Measurements from ENCODE around the gene TUT1.
"Not testable (repeated sequence)": the region's sequence is repeated elsewhere in the genome, so short reads cannot be mapped to it uniquely, and the experiment has no call there.

The TUT1 gene

GRCh38 chr11:62561677-62562230 lies 29.6 kb downstream of the TUT1 start:
- not testable (repeated sequence) for H4K8ac ChIP-seq (ENCODE audit: low read depth, low read length); H2BK120ac ChIP-seq (ENCODE audit: low read depth, low read length); H3K4me2 ChIP-seq (ENCODE audit: insufficient read depth, low read length, poor library complexity, severe bottlenecking); H3K79me1 ChIP-seq (ENCODE audit: low read depth, low read length); H3K27ac ChIP-seq (replicated peaks; ENCODE audit: low read length); H4K91ac ChIP-seq (ENCODE audit: low read depth, low read length, poor library complexity); H3K14ac ChIP-seq (ENCODE audit: low read length); H3K4ac ChIP-seq (ENCODE audit: low read length); H2BK15ac ChIP-seq (ENCODE audit: low read length); H2BK5ac ChIP-seq (ENCODE audit: low read length); H3K4me3 ChIP-seq (ENCODE audit: low read length in 2 of 2); H3K9me3 ChIP-seq (replicated peaks in 1 of 2; ENCODE audit: control insufficient read depth in 2 of 2, insufficient read depth in 1 of 2, low read depth in 1 of 2, low read length in 2 of 2); H2AFZ ChIP-seq (ENCODE audit: low read length); H2BK12ac ChIP-seq (ENCODE audit: low read length); H2AK5ac ChIP-seq (ENCODE audit: low read depth, low read length); H3K23ac ChIP-seq (ENCODE audit: low read depth, low read length, poor library complexity); H3K4me1 ChIP-seq (ENCODE audit: control insufficient read depth in 2 of 2, insufficient read depth in 1 of 2, low read depth in 1 of 2, low read length in 2 of 2); H3K18ac ChIP-seq (ENCODE audit: low read length); H3K9ac ChIP-seq (ENCODE audit: low read depth, low read length, poor library complexity); DNase-seq (ENCODE audit: low spot score); H3K27me3 ChIP-seq (ENCODE audit: control insufficient read depth in 3 of 3, insufficient read depth in 3 of 3, low read depth in 1 of 3, low read length in 3 of 3)
- H3K36me3 ChIP-seq (replicated peaks in 1 of 2; ENCODE audit: control insufficient read depth in 2 of 2, insufficient read depth in 2 of 2, low read length in 2 of 2) = peaks cover 45 to 97% of the 10 kb centered on the region in 2 donors
- WGBS, 2 donors (ENCODE audit: extremely low coverage in 2 of 2, insufficient read length in 2 of 2, insufficient replicate concordance in 1 of 2) = no CpG with 5 or more reads among the region's 3 CpGs

GRCh38 chr11:62560566-62561103 lies 30.7 kb downstream of the TUT1 start:
- Histone ChIP-seq H3K27ac (replicated peaks; ENCODE audit: low read length) (peak overlapping the region; percentile 54), H3K4me2 (ENCODE audit: insufficient read depth, low read length, poor library complexity, severe bottlenecking) (no peak overlapping the region), H4K8ac (ENCODE audit: low read depth, low read length) (no peak overlapping the region), H2AFZ (ENCODE audit: low read length) (no peak overlapping the region), H3K9ac (ENCODE audit: low read depth, low read length, poor library complexity) (no peak overlapping the region), H3K36me3 (replicated peaks in 1 of 2; ENCODE audit: control insufficient read depth in 2 of 2, insufficient read depth in 2 of 2, low read length in 2 of 2) (peaks cover 39 to 93% of the 10 kb centered on the region in 2 donors), H3K14ac (ENCODE audit: low read length) (no peak overlapping the region), H3K18ac (ENCODE audit: low read length) (no peak overlapping the region), H3K23ac (ENCODE audit: low read depth, low read length, poor library complexity) (no peak overlapping the region), H2BK120ac (ENCODE audit: low read depth, low read length) (no peak overlapping the region), H3K4me1 (ENCODE audit: control insufficient read depth in 2 of 2, insufficient read depth in 1 of 2, low read depth in 1 of 2, low read length in 2 of 2) (peaks cover 16% of the 10 kb centered on the region in 2 donors), H3K4me3 (ENCODE audit: low read length in 2 of 2) (no peak overlapping the region), H2BK15ac (ENCODE audit: low read length) (no peak overlapping the region), H2AK5ac (ENCODE audit: low read depth, low read length) (no peak overlapping the region), H3K9me3 (replicated peaks in 1 of 2; ENCODE audit: control insufficient read depth in 2 of 2, insufficient read depth in 1 of 2, low read depth in 1 of 2, low read length in 2 of 2) (no peaks in the 10 kb centered on the region), H3K27me3 (ENCODE audit: control insufficient read depth in 3 of 3, insufficient read depth in 3 of 3, low read depth in 1 of 3, low read length in 3 of 3) (no peaks in the 10 kb centered on the region), H3K79me1 (ENCODE audit: low read depth, low read length) (no peaks in the 10 kb centered on the region), H4K91ac (ENCODE audit: low read depth, low read length, poor library complexity) (no peak overlapping the region), H2BK12ac (ENCODE audit: low read length) (no peak overlapping the region), H2BK5ac (ENCODE audit: low read length) (no peak overlapping the region), H3K4ac (ENCODE audit: low read length) (no peak overlapping the region)
- no CpG with 5 or more reads among the region's 2 CpGs for WGBS, 2 donors (ENCODE audit: extremely low coverage in 2 of 2, insufficient read length in 2 of 2, insufficient replicate concordance in 1 of 2)
- DNase-seq (ENCODE audit: low spot score) = peak; percentile 82

GRCh38 chr11:62559626-62560025 lies 31.7 kb downstream of the TUT1 start:
- not testable (repeated sequence) for H3K14ac ChIP-seq (ENCODE audit: low read length); H3K23ac ChIP-seq (ENCODE audit: low read depth, low read length, poor library complexity); H3K79me1 ChIP-seq (ENCODE audit: low read depth, low read length); H2AFZ ChIP-seq (ENCODE audit: low read length); H2BK5ac ChIP-seq (ENCODE audit: low read length); H3K9me3 ChIP-seq (replicated peaks in 1 of 2; ENCODE audit: control insufficient read depth in 2 of 2, insufficient read depth in 1 of 2, low read depth in 1 of 2, low read length in 2 of 2); H4K91ac ChIP-seq (ENCODE audit: low read depth, low read length, poor library complexity); H3K27me3 ChIP-seq (ENCODE audit: control insufficient read depth in 3 of 3, insufficient read depth in 3 of 3, low read depth in 1 of 3, low read length in 3 of 3); H2BK15ac ChIP-seq (ENCODE audit: low read length); H2AK5ac ChIP-seq (ENCODE audit: low read depth, low read length); H3K4me2 ChIP-seq (ENCODE audit: insufficient read depth, low read length, poor library complexity, severe bottlenecking); H3K4me3 ChIP-seq (ENCODE audit: low read length in 2 of 2); H3K9ac ChIP-seq (ENCODE audit: low read depth, low read length, poor library complexity); H2BK120ac ChIP-seq (ENCODE audit: low read depth, low read length); H2BK12ac ChIP-seq (ENCODE audit: low read length); DNase-seq (ENCODE audit: low spot score); H3K4ac ChIP-seq (ENCODE audit: low read length); H4K8ac ChIP-seq (ENCODE audit: low read depth, low read length); H3K18ac ChIP-seq (ENCODE audit: low read length)
- WGBS, 2 donors (ENCODE audit: extremely low coverage in 2 of 2, insufficient read length in 2 of 2, insufficient replicate concordance in 1 of 2) = no CpG with 5 or more reads among the region's 5 CpGs
- H3K27ac ChIP-seq (replicated peaks; ENCODE audit: low read length) = peak overlapping the region; percentile 20
- peaks cover 31 to 83% of the 10 kb centered on the region in 2 donors for H3K36me3 ChIP-seq (replicated peaks in 1 of 2; ENCODE audit: control insufficient read depth in 2 of 2, insufficient read depth in 2 of 2, low read length in 2 of 2)
- H3K4me1 ChIP-seq (ENCODE audit: control insufficient read depth in 2 of 2, insufficient read depth in 1 of 2, low read depth in 1 of 2, low read length in 2 of 2) = peaks cover 18 to 22% of the 10 kb centered on the region in 2 donors

GRCh38 chr11:62559204-62559603 lies 32.1 kb downstream of the TUT1 start:
- Histone ChIP-seq H2BK120ac (ENCODE audit: low read depth, low read length) (no peak overlapping the region), H3K4ac (ENCODE audit: low read length) (no peak overlapping the region), H2AFZ (ENCODE audit: low read length) (no peak overlapping the region), H3K23ac (ENCODE audit: low read depth, low read length, poor library complexity) (no peak overlapping the region), H2BK5ac (ENCODE audit: low read length) (no peak overlapping the region), H3K18ac (ENCODE audit: low read length) (no peak overlapping the region), H3K4me2 (ENCODE audit: insufficient read depth, low read length, poor library complexity, severe bottlenecking) (no peak overlapping the region), H4K8ac (ENCODE audit: low read depth, low read length) (no peak overlapping the region), H2AK5ac (ENCODE audit: low read depth, low read length) (no peak overlapping the region), H3K27me3 (ENCODE audit: control insufficient read depth in 3 of 3, insufficient read depth in 3 of 3, low read depth in 1 of 3, low read length in 3 of 3) (no peaks in the 10 kb centered on the region), H3K79me1 (ENCODE audit: low read depth, low read length) (no peaks in the 10 kb centered on the region), H4K91ac (ENCODE audit: low read depth, low read length, poor library complexity) (no peak overlapping the region), H2BK12ac (ENCODE audit: low read length) (no peak overlapping the region), H3K14ac (ENCODE audit: low read length) (no peak overlapping the region), H3K4me1 (ENCODE audit: control insufficient read depth in 2 of 2, insufficient read depth in 1 of 2, low read depth in 1 of 2, low read length in 2 of 2) (peaks cover 22 to 26% of the 10 kb centered on the region in 2 donors), H3K9ac (ENCODE audit: low read depth, low read length, poor library complexity) (no peak overlapping the region), H3K4me3 (ENCODE audit: low read length in 2 of 2) (no peak overlapping the region), H2BK15ac (ENCODE audit: low read length) (no peak overlapping the region), H3K9me3 (replicated peaks in 1 of 2; ENCODE audit: control insufficient read depth in 2 of 2, insufficient read depth in 1 of 2, low read depth in 1 of 2, low read length in 2 of 2) (no peaks in the 10 kb centered on the region), H3K36me3 (replicated peaks in 1 of 2; ENCODE audit: control insufficient read depth in 2 of 2, insufficient read depth in 2 of 2, low read length in 2 of 2) (peaks cover 31 to 80% of the 10 kb centered on the region in 2 donors), H3K27ac (replicated peaks; ENCODE audit: low read length) (peak overlapping the region; percentile 20)
- no peak for DNase-seq (ENCODE audit: low spot score)
- no CpG with 5 or more reads among the region's 8 CpGs for WGBS, 2 donors (ENCODE audit: extremely low coverage in 2 of 2, insufficient read length in 2 of 2, insufficient replicate concordance in 1 of 2)

All from neuronal stem cell (in vitro differentiated cells).